NCI-H2081 treated with DMSO at 0.1 percent for 48 hours (cell line): ENCODE data around the gene ENHO.
"Not testable (repeated sequence)": the region's sequence is repeated elsewhere in the genome, so short reads cannot be mapped to it uniquely, and the experiment has no call there.

Source experiments
- DNase-seq: peaks from one replicate; lab custom pipeline; 2025; lab: John Stamatoyannopoulos, UW

ENHO gene

DNA sequence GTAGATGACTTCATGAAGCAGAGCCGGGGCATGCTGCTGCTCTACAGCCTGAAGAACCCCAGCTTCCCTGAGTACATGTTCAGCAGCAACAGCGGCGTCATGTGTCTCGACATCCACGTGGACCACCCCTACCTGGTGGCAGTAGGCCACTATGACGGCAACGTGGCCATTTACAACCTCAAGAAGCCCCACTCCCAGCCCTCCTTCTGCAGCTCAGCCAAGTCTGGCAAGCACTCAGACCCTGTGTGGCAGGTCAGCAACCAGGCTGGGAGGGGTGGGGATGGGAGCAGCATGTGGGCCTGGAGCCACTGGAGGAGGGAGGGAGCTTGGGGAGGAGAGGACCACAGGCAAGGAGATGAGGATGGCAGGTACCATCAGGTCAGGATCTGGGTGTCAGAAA is 16.2 kb downstream of the ENHO start:
- no peak for DNase-seq

DNA sequence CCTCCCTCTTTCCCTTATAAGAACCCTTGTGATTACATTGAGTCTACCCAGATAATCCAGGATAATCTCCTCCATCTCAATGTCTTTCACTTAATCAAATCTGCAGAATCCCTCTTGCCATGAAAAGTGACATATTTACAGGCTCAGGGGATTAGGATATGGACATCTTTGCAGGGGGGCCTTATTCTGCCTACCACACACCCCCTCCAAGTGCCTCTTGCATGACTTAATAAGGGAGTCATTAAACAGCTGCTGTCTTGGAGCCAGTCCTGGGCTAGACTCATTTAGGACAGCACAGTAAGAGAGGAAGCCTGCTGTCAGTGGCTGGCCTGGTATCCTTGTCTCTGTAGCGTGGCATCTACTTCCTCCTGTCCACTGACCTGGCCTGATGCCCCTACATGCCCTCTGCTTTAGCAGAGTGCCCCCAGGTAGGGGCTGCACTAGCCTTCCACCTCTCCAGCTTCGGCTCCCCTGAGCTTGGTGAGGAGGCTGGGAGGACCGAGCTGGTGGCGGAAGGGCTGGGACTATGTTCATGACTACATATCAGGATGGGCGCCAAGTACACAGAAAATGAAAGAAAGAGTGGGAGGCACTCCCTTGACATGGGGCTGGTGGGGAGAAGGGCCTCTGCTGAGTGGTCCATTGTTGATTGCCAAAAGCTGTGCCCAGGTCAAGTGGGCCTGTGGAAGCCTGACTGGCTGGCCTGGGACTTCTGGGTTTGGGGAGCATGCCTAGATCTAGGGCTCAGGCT is 17.2 kb downstream of the ENHO start:
- no peak for DNase-seq

DNA sequence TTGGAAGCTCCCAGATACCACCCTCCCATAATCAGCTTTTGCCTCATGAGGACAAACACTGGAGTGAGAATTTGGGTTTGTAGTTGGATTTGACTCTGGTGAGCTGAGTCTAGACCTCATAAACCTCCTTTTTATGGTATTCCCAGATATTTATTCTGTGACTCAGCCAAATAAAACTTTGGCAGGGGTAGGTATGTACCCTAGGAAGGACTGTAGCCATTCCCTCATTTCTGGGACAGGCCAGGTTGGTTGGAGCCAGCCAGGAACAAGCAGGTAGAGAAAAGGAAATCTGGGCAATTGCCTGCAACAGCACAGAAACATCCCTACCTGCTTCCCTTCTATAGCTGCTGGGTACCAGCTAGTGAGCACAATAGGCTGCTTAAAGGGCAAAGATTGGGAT is 19.4 kb downstream of the ENHO start:
- DNase-seq = no peak

DNA sequence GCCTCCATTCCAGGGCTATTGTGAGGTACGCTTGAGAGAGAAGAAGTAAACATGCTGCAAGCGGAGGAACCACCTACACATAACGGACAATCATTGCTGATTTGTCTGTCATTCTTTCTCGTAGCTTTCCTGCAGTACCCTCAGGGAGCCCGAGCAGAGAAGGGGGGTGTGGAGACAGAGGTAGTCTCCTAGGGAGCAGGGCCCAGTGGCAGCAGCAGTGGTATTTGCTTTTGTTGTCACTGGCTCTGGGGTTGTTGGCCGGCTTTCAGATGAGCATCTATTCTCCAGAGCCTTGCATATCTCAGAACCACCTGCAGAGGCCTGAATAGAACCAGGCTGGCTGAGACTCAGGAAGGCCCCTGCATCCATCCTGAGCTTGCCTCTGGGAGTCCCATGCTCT is 19.9 kb downstream of the ENHO start:
- no peak for DNase-seq

DNA sequence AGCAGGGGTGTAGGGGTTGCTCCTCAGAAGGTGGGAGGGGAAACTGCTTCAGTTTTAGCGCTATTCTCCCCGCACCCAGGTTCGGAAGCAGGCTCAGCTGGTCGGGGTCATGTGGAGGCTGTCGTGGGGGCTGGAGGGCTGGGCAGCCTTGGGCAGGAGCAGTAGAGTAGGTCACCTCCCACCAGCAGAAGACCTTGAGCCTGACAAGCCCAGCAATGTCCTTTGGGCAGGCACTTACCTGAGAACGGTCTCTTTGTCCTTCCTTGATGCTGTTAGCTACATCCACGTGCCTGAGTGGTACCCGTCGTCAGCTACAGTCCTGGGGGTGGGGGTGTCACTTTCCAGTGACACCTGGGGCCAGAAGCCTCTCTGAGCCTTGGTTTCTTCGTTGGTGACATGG is 20.3 kb downstream of the ENHO start:
- no peak for DNase-seq

DNA sequence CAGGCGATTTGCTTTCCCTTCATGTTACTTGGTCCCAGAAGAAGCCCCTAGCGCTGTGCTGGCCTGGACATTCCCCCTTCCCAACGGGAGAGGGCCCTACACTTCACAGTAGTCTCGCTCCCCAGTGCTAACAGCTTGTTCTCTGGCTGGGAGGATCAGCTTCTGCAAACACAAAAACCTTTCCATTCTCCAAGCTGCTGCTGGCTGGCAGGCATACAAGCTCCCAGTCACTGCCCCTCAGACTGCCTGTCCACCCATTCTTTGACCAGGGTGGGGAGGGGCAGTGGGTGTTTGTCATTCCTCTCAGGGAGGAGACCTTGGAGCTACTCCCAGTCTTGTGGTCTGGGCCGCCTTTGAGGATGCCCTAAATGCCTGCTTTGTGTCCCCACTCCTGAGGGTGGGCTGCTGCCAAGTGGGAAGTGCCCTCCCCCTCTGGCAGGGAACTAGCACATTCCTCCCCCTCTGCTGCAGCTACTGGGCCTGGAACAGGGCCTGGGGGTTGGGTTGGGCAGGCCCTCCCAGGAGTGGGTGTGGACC is 20.8 kb downstream of the ENHO start:
- no peak for DNase-seq

DNA sequence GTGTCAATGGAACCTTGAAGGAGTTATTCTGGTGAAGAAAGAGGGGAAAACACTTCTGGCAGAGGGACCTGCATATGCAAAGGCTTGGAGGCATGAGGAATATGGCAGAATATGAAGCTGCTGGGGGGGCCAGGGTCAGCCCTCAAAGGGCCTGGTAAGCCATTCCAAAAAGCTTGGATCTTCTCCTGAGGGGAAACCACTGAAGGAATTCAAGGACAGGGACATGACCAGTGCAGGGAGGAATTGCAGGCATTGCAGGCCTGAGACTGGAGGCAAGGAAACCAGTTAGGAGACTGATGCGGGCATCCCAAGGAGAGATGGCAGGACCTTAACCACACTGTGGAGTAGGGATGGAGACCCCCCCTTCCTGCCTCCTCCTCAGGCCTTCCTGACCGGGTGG is 21.4 kb downstream of the ENHO start:
- no peak for DNase-seq

DNA sequence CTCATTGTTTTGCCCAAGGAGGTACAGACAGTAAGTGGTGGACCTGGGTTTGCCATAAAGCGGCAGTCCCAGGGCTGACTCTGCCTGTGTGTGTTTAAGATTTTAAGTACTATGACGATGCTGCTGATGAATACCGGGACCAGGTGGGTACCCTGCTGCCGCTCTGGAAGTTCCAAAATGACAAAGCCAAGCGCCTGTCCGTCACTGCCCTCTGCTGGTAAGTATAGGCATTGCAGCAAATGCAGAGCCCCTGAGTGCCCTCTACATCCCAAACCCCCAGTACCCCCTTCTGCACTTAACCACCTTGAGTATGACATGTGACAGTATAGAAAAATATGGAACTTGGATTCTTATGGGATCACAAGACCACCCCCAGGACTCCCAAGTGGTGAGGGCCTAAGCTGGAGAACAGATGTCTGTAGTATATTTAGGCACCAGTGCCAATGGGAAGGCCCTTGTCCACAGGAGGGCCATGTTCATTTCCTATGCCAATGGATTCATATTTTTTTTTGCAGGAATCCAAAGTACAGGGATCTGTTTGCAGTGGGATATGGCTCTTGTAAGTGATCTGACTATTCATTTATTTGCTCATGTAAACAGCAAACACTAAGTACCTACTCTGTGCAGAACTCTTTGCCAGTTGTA is 22.0 kb downstream of the ENHO start:
- peak; percentile 14 for DNase-seq

DNA sequence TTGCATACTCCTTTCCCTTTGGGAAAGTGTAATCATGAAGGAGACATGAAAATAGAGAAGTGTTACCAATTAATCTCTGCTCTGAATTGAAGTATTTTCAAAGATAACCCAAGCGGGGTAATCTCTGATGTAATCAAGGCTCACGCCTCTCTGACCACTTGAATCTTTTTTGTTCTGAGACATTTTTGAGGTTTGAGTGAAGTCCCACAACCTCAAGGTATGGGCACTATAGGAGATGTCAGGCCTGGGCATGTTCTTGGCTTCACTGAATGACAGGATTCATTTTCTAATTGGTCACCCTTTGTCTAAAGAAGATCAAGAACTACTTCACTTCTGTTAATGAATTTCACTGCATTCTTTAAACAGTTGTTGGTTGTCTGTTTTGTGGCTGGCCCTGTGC is 23.7 kb downstream of the ENHO start:
- no peak for DNase-seq

DNA sequence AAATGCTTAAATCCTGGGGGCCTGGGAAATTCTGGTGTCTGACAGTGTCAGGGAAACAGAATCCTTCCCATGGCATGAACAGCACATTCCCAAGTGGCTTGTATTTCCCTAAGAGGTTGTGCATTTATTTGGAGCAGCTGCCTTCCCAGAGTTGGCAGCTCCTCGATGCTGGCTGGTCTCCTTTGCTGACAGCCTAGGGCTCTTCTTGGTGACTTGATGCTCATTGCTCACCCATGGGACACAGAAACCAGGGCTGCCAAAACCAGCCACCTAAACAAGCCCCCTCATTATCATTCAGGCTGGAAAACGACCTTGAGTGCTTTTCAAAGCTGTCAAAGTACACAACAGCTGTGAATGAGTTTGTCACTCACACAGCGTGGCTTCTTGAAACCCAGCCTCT is 24.2 kb downstream of the ENHO start:
- DNase-seq = no peak

DNA sequence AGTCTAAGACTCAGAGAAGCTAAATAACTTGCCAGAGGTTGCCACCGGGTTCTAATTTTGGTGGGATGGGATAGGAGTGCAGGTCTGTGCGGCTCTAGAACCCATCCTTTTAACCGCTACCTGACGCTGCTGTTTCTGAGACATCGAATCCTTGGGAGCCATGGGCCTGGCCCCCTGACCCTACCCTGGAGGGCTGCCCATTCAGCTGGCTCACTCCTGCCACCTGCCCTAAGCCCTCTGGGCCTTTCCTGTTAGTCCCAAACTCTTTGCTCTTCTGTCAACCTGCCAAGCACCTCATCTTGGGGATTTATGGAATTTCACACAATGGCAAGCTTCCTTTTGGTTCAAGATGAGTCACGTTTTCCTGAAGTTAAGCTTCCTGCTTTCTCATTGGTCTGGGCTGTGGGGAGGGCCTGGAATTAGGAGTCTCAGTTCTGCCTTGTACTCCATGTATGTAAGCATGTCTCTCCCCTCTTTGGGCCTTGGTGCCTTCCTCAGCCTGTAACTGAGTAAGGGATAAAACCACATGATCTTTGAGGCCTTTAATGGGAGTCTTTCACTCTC is 26.6 kb downstream of the ENHO start:
- no peak for DNase-seq

DNA sequence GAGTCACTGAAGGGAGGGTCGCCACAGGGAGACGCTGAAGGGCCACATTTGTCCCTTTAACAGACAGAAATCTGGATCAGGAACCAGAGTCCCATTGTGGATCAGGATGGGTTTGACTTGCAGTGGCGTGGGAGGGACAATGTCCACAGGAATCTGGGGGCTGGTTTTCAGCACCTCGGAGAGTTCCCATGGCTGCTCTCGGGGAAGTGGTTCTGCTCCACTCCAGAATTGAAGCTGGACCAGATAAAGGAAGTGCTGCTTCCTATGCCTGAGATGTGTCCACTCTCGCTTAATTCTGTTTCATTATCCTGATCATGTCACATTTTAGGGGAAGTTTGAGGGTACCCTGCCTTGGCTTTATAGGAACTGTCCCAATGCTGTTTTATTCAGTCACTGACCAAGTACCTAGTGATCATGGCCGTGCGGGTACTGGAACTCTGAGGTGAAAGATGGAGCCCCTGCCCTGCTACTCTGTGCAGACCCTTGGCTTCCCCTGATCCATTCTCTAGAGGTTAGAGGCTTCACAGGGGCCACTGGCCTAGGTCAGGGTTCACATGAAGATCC is 28.7 kb downstream of the ENHO start:
- no peak for DNase-seq

DNA sequence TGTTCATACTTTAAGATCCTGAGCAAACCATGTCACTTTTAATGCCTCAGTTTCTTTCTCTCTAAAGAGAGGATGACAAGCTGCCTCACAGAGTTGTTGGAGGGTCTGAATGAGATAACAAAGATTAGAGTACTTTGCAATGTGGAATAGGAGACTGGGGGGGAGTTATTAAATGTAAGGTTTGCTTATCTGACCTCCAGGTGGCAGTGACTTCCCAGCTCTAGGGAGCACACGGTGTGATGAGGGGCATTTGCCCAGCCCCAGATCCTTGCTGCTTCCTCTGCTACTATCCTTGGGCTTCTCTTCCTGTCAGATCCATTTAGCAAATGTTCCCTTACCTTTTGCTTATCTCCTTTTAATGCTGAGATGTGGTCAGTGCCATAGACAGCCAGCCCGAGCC is 30.7 kb downstream of the ENHO start:
- DNase-seq = no peak

DNA sequence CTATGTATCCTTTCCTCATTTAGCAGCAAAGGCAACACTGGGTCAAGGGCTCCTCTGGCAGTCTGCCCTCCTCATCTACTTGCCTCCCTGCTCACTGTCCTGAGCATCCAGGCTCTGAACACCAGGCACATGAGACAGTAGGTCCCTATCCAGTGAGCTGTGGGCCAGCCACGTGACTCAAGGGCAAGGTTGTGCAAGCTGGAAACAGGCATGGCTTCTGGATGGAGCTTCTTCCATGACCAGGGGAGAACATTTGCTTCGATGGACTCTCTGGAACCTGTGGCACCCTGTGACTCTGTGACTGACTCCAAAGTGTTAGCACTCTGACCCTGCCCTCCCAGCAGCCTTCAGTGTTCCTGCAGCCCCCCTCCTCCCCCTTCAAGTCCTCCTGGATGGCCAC is 31.2 kb downstream of the ENHO start:
- DNase-seq = no peak

DNA sequence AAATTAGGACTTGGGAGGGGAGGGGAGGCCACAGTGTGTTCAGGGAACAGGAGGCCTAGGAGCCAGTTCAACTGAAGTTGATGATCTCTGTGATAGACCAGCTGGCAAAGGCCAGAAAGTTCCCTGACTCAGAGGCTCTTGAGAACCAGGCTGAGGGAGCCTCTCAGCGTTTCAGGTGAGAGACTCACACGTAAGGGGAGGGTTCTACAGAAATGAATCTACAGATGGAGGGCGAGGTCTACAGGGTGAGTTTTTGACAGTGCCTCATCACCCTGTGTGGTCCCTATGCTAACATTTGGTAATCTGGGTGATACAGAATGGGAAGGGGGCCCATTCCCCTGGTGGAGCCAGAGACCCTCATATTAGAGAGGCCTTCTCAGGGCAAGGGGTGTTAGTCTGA is 32.0 kb downstream of the ENHO start:
- DNase-seq = no peak

DNA sequence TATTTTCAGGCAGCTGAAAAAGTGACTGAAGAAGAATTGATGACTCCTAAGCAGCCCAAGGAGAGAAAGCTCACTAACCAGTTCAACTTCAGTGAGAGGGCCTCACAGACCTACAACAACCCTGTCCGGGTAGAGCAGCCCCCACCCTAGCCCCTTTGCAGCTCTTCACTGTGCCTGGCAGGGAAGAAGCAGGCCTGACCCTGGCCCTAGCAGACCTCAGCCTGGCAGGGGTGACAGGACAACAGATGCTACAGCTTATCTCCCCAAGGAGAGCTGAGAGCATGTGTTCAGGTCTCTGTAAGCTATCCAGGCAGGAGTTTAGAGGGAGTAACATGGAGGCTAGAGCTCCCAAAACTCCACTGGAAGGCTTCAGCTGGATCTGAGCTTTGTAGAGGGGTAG is 32.4 kb downstream of the ENHO start:
- DNase-seq = no peak

DNA sequence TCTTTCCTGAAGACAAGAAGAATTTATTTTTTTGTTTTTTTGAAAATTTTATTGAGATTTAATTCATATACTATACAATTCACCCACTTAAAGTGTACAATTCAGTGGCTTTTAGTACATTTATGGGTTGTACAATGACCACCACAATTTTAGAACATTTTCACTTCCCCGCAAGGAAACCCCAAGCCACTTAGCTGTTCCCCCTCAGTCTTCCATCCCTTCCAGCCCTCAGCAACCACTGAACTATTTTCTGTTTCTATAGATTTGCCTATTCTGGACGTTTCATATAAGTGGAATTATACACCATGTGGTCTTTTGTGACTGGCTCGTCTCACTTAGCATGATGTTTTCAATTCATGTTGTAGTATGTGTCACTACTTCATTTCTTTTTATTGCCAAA is 36.2 kb downstream of the ENHO start:
- no peak for DNase-seq

DNA sequence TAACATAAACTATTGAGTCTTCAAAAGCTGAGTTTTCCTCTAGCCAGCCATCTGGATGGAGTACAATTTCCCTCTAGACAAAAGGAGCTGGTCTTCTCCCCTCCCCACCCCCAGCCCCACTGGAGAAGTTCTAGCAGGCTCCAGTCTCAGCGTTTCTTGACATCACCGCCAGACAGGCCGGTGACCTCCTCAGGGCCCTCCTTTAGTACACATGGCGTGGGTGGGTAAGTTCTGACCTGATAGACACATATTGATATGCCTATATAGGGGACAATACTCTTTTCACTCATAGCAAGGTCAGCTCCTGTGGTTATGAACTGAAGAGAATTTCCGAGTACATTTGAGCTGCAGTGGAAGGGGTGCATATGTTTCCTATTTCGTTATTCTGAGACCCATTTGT is 37.0 kb downstream of the ENHO start:
- DNase-seq = no peak

DNA sequence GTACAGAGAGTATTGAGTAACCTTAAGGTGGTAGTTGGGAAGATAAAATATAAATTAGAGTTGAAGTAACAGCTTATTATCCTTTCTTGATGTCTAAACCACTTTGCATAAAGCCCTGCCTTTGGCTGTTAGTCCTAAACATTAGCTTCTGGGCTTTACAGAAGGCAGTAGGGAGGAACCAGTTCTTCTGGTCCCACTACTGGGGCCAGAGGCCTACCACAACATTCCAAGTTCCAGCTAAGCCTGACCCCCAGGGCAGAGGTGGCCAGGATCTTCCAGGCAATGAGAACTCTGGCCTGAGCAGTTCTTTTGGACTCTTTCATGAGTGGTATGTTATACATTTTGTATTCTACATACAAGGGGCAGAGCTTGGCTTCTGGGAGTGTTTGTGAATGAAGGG is 38.1 kb downstream of the ENHO start:
- no peak for DNase-seq

DNA sequence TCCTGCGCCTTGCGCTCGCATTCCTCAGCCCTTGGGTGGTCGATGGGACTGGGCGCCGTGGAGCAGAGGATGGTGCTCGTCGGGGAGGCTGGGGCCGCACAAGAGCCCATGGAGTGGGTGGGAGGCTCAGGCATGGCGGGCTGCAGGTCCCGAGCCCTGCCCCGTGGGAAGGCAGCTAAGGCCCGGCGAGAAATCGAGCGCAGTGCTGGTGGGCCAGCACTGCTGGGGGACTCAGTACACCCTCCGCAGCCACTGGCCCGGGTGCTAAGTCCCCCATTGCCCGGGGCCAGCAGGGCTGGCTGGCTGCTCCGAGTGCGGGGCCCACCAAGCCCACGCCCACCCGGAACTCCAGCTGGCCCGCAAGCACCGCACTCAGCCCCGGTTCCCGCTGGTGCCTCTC is 40.0 kb downstream of the ENHO start:
- not testable (repeated sequence) for DNase-seq

DNA sequence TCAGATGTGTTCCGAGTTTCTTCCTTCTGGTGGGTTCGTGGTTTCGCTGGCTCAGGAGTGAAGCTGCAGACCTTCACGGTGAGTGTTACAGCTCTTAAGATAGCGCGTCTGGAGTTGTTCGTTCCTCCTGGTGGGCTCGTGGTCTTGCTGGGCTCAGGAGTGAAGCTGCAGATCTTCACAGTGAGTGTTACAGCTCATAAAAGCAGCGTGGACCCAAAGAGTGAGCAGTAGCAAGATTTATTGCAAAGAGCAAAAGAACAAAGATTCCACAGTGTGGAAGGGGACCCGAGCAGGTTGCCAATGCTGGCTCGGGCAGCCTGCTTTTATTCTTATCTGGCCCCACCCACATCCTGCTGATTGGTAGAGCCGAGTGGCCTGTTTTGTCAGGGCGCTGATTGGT is 41.2 kb downstream of the ENHO start:
- not testable (repeated sequence) for DNase-seq

DNA sequence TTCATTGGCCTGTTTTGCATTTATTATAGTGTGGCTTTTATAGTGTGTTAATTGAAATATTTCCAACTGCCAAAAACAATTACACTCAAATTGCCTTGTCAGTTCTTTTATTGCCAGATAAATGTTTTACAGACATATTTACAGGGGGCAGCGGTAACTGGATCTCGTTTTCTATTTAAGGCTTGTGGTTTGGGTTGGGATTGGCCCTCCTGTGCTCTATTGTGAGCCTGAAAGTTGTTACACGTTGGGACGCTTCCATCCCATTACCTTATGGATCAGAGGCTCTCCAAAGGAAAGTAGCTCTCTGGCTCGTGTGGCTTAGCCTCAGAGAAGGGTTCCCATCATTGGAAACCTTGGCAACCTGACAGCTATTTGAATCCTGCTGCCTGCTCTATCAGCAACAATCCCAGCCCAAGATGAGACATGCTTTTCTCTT is 43.3 kb downstream of the ENHO start:
- no peak for DNase-seq

DNA sequence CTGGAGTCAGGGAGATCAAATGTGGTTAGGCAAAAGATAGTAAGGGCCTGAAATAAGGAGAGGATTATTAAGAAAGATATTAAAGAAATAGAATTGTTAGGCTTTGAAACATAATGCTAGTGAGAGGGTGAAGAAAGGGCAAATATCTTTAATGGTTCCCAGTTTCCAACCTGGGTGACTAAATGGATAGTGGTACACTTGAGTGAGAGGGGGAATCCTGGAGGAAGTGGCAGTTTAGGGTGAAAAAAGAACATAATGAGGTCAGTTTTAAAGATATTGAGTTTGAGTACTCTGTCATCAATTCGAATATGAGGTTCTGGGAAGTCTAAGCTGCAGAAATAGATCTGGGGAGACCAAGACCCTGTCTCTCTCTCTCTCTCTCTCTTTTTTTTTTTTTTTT is 45.2 kb downstream of the ENHO start:
- no peak for DNase-seq
